GM08714 (cell line): ENCODE data around the gene ARL6IP6.
"Not testable (repeated sequence)": the region's sequence is repeated elsewhere in the genome, so short reads cannot be mapped to it uniquely, and the experiment has no call there.

Source experiments
- H3K4me3 ChIP-seq: fragments of 200-500 bp; sonication (Bioruptor generic); 2 replicates; pipeline ENCODE4 v1.5.1; 2014; ENCODE audit warnings: mild to moderate bottlenecking, low read length, inconsistent platforms
- ZNF274 ChIP-seq: IDR thresholded peaks from 2 replicates; pipeline ENCODE4 v1.6.1; 2012; ENCODE audit warnings: mild to moderate bottlenecking, low read depth, low read length

ARL6IP6 gene

GRCh38 chr2:152715112-152715511 lies 3.3 kb upstream of the ARL6IP6 start:
- H3K4me3 ChIP-seq: peak overlapping the region; percentile 19; the same call in 1 of the 2 replicates
- TF ChIP-seq ZNF274: no peak

GRCh38 chr2:152715854-152716428 lies 2.5 kb upstream of the ARL6IP6 start:
- no peak for TF ChIP-seq ZNF274
- H3K4me3 ChIP-seq: peak overlapping the region; percentile 71

- H3K4me3 ChIP-seq: peak overlapping the region; percentile 71
- no peak for TF ChIP-seq ZNF274
Observed at GRCh38 chr2:152716805-152717227, 1.6 kb upstream of the ARL6IP6 start.

- H3K4me3 ChIP-seq: peak within 1 kb of the TSS; percentile 71
- no peak for TF ChIP-seq ZNF274
Observed at GRCh38 chr2:152717228-152718075, 968 bp upstream of the ARL6IP6 start, which contains the start of gene PRPF40A. PRPF40A (minus strand) TSS chr2:152717461; CDS start chr2:152717439, 22 bp downstream.

GRCh38 chr2:152718909-152719645 lies 657 bp downstream of the ARL6IP6 start:
- TF ChIP-seq ZNF274: no peak
- peak overlapping the region; percentile 62 for H3K4me3 ChIP-seq

DNA sequence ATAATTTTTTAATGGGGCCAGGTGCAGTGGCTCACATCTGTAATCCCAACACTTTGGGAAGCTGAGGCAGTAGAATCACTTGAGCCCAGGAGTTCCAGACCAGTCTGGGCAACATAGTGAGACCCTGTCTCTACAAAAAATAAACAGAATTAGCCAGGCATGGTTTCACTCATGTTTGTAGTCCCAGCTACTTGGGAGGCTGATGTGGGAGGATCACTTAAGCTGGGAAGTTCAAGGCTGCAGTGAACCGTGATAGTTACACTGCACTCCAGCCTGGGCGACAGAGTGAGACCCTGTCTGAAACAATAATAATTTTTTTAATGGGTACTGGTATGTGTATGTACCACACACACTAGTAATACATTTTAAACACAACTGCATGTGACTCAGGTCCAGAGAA lies 2.4 kb downstream of the ARL6IP6 start:
- no peak overlapping the region for H3K4me3 ChIP-seq
- TF ChIP-seq ZNF274: no peak

- H3K4me3 ChIP-seq: not testable (repeated sequence)
Observed at GRCh38 chr2:152722639-152723038, 4.2 kb downstream of the ARL6IP6 start.

DNA sequence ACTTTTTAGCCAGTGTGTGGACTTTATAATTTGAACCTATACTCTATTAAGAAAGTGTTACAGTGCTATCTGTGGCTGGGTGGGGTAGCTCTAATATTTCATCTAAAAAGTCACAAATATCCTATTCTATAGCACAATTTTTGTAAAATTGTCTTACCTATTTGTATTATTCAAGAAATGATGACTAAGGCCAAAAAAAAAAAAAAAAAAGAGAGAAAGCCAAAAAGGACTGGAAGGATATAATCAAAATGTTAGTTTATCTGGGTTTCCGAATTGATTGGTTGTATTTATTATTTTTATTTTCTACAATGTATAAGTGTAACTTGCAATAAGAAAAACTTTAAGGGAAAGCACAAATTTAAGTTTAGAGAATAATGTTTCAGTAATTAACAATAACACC lies 5.5 kb downstream of the ARL6IP6 start:
- TF ChIP-seq ZNF274: no peak

GRCh38 chr2:152729844-152730243 lies 11.4 kb downstream of the ARL6IP6 start:
- no peak for TF ChIP-seq ZNF274
- H3K4me3 ChIP-seq: no peak overlapping the region

More for the DNA sequence above, 5.5 kb downstream of the ARL6IP6 start:
- no peak overlapping the region for H3K4me3 ChIP-seq

GRCh38 chr2:152730591-152731333 lies 12.3 kb downstream of the ARL6IP6 start:
- TF ChIP-seq ZNF274: no peak
- no peak overlapping the region for H3K4me3 ChIP-seq

DNA sequence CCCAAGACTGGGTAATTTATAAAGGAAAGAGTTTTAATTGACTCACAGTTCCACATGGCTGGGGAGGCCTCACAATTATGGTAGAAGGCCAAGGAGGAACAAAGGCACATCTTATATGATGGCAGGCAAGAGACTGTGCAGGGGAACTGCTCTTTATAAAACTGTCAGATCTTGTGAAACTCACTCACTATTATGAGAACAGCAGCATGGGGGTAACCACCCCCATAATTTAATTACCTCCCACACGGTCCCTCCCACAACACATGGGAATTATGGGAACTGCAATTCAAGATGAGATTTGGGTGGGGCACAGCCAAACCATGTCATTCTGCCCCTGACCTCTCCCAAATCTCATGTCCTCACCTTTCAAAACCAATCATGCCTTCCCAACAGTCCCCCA lies 19.1 kb downstream of the ARL6IP6 start:
- H3K4me3 ChIP-seq: not testable (repeated sequence)

- no peak overlapping the region for H3K4me3 ChIP-seq
- TF ChIP-seq ZNF274: no peak
Observed at GRCh38 chr2:152738438-152738837, 20.0 kb downstream of the ARL6IP6 start.

GRCh38 chr2:152739705-152740104 lies 21.3 kb downstream of the ARL6IP6 start:
- H3K4me3 ChIP-seq: not testable (repeated sequence)

DNA sequence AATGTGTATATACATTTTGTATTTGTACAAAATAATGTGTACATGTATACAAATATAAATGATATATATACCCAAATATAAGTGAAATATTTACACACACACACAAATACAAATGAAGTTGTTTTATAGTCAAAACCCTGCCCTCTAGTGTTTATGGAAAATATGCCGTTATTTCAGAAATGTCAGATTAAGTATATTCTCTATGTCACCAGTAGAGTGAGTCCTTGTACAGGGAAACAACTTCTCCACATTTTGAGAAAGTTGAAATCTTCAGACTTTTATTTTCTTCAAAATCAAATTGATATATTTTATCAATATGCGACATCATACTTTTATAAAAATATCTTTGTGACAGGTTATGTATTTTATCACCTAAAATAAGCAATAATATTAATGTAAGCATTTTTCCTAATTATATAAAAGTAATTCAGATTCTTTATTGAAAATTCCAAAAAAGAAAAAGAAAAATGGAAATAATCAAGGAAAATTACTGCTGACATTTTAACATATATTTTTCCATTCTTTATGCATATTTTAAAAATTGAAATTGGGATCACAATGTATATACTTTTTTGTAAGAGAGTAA lies 22.4 kb downstream of the ARL6IP6 start:
- no peak for TF ChIP-seq ZNF274
- no peak overlapping the region for H3K4me3 ChIP-seq
